Measurements from ENCODE around the gene ERCC3. TPM values are rescaled to one million over a fixed set of nuclear protein-coding genes. Genes with fewer than 3 reads are reported as not detected.
A peak's percentile ranks its signal among the peaks of the same experiment; 100 is the strongest.
"Not testable (repeated sequence)": the region's sequence is repeated elsewhere in the genome, so short reads cannot be mapped to it uniquely, and the experiment has no call there.

ERCC3 gene
- polyA plus RNA-seq, 2 of the 4 experiments (the other 2 are of a cell fraction), result 57.9 to 68.3 TPM

GRCh38 chr2:127254386-127254981 lies 39.5 kb downstream of the ERCC3 start:
- DNase-seq (ENCODE audit: low read depth in 1 of 2, low spot score in 1 of 2), result peak in 1 of 2 experiments; percentile 38
- H3K4me1 ChIP-seq, result peaks cover 16% of the 10 kb centered on the region
- WGBS (ENCODE audit: missing lambda C conversion rate), result 55% methylated on average over 7 of the region's 7 CpGs
- H3K4me2 ChIP-seq, result 0 out of 3 replicates have a peak overlapping the region, but pooled peaks have one; percentile 3
- FAIRE-seq, result no peak
- TF ChIP-seq ELK1 (IDR thresholded peaks at IDR 0.05; ENCODE audit: low read depth, low read length) (no peak), CBX8 (IDR thresholded peaks at IDR 0.05) (no peak), TFCP2L1 (CRISPR knock-in tag; IDR thresholded peaks at IDR 0.05) (no peak), RAD21 (conservative IDR thresholded peaks at IDR 0.05 in 1 of 2, IDR thresholded peaks at IDR 0.05 in 1 of 2) (no peak), USF2 (IDR thresholded peaks at IDR 0.05) (no peak)
- no peak overlapping the region for H3K4me3 ChIP-seq
- no peaks in the 10 kb centered on the region for H3K9me3 ChIP-seq
- no peak overlapping the region; a peak in 1 of 6 replicates for H3K27ac ChIP-seq
- CTCF ChIA-PET, result no interaction called here
- POLR2A ChIA-PET, result no interaction called here
- no peak for ATAC-seq

GRCh38 chr2:127241184-127241583 lies 52.8 kb downstream of the ERCC3 start:
- whole genome bisulfite sequencing (ENCODE audit: missing lambda C conversion rate), result 67% methylated on average over 2 of the region's 2 CpGs
- DNase-seq (ENCODE audit: low read depth in 1 of 2, low spot score in 1 of 2); H3K4me3 ChIP-seq; POLR2A ChIA-PET; ATAC-seq; H3K4me2 ChIP-seq; H3K27ac ChIP-seq; FAIRE-seq: not testable (repeated sequence)
- CTCF ChIA-PET, result interaction anchor here (0.6 to 1.3 kb wide), 5 partner anchors 22 to 115 kb away, joined by 3 to 5 read pairs (median 3); no protein-coding TSS in a partner anchor
- Histone ChIP-seq H3K9me3 (peaks cover 27% of the 10 kb centered on the region), H3K4me1 (peaks cover 11% of the 10 kb centered on the region; the same call in 2 of the 3 replicates)

GRCh38 chr2:127239395-127239794 lies 54.5 kb downstream of the ERCC3 start:
- no peak overlapping the region for H3K27ac ChIP-seq
- H3K4me1 ChIP-seq, result peaks cover 11% of the 10 kb centered on the region; the same call in 2 of the 3 replicates
- H3K4me3 ChIP-seq, result no peak overlapping the region
- H3K9me3 ChIP-seq, result peaks cover 27% of the 10 kb centered on the region
- DNase-seq (ENCODE audit: low read depth in 1 of 2, low spot score in 1 of 2), result no peak
- TF ChIP-seq EP300 (IDR thresholded peaks at IDR 0.05) (no peak), POLR2A (IDR thresholded peaks at IDR 0.05; ENCODE audit: low read length) (no peak), SREBF2 (IDR thresholded peaks at IDR 0.05) (no peak), CBX8 (IDR thresholded peaks at IDR 0.05) (no peak), BCL3 (IDR thresholded peaks at IDR 0.05) (no peak), REST (IDR thresholded peaks at IDR 0.05) (no peak), CHD4 (IDR thresholded peaks at IDR 0.05; ENCODE audit: borderline replicate concordance) (no peak), E2F6 (IDR thresholded peaks at IDR 0.05; ENCODE audit: borderline replicate concordance, low read depth) (no peak), FOXS1 (CRISPR knock-in tag; IDR thresholded peaks at IDR 0.05) (no peak)
- no peak for ATAC-seq
- WGBS (ENCODE audit: missing lambda C conversion rate), result 100% methylated on average over 1 of the region's 1 CpG
- ChIA-PET POLR2A (interaction anchor here (0.6 kb wide), 1 partner anchor 467 kb away, joined by 4 read pairs; no protein-coding TSS in a partner anchor), CTCF (no interaction called here)
- no peak overlapping the region for H3K4me2 ChIP-seq
- no peak for FAIRE-seq

- POLR2A ChIA-PET; H3K27ac ChIP-seq; H3K4me3 ChIP-seq; DNase-seq (ENCODE audit: low read depth in 1 of 2, low spot score in 1 of 2); ATAC-seq; H3K4me1 ChIP-seq; H3K4me2 ChIP-seq; FAIRE-seq: not testable (repeated sequence)
- 22% methylated on average over 2 of the region's 2 CpGs for WGBS (ENCODE audit: missing lambda C conversion rate)
- H3K9me3 ChIP-seq, result peaks cover 27% of the 10 kb centered on the region
- CTCF ChIA-PET, result interaction anchor here (0.6 to 1.2 kb wide), 2 partner anchors 10 to 49 kb away, joined by 3 read pairs; no protein-coding TSS in a partner anchor
These were observed 56.2 kb downstream of the ERCC3 start for GRCh38 chr2:127237768-127238167.

All from A549 (cell line).